ENCODE results near the gene INPPL1.

GRCh38 chr11:72233056-72233772 is 8.6 kb downstream of the INPPL1 start:
- TF ChIP-seq POLR2AphosphoS5 (IDR thresholded peaks at IDR 0.05; ENCODE audit: insufficient read depth in 1 of 2, low read depth in 1 of 2): no peak
- TF ChIP-seq, protein P1, sequence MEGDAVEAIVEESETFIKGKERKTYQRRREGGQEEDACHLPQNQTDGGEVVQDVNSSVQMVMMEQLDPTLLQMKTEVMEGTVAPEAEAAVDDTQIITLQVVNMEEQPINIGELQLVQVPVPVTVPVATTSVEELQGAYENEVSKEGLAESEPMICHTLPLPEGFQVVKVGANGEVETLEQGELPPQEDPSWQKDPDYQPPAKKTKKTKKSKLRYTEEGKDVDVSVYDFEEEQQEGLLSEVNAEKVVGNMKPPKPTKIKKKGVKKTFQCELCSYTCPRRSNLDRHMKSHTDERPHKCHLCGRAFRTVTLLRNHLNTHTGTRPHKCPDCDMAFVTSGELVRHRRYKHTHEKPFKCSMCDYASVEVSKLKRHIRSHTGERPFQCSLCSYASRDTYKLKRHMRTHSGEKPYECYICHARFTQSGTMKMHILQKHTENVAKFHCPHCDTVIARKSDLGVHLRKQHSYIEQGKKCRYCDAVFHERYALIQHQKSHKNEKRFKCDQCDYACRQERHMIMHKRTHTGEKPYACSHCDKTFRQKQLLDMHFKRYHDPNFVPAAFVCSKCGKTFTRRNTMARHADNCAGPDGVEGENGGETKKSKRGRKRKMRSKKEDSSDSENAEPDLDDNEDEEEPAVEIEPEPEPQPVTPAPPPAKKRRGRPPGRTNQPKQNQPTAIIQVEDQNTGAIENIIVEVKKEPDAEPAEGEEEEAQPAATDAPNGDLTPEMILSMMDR (IDR thresholded peaks at IDR 0.05): no peak

All from vagina (tissue), 2 donors.